PC-3 (cell line): ENCODE data around the gene CRISPLD2. TPM values are rescaled to one million over a fixed set of nuclear protein-coding genes. Genes with fewer than 3 reads are reported as not detected.

Experiments
- ATAC-seq: fragments of 200-7000 bp; cut with Tn5 transposase; 2 replicates; pipeline ENCODE4 v1.9.1; 2020; ENCODE audit warnings: mild to moderate bottlenecking, moderate library complexity
- BruUV-seq: library from RNA; stranded (reverse); fragments of 400-500 nt; replicated peaks from 2 replicates; lab custom pipeline; 2021; lab: Mats Ljungman, UMichigan
- CTCF ChIA-PET: fragments of 300-600 bp; sonication (Branson Sonifier 250); formaldehyde crosslinking; loops from one replicate; lab custom pipeline; 2022; ENCODE audit warnings: antibody characterized with exemption; lab: Charles Lee
- POLR2A ChIA-PET: fragments of 300-600 bp; sonication (Branson Sonifier 250); formaldehyde crosslinking; loops from one replicate; lab custom pipeline; 2022; ENCODE audit warnings: antibody characterized with exemption; ENCODE audit not compliant: unreplicated experiment; lab: Charles Lee
- DNase-seq: peaks from one replicate; pipeline ENCODE4 v3.0.0-alpha.2; 2015
- H2AFZ ChIP-seq: fragments of 300-600 bp; sonication (generic); 2 replicates; pipeline ENCODE4 v1.6.0; 2016; ENCODE audit warnings: antibody characterized with exemption, low read length
- H3F3A ChIP-seq: fragments of 300-600 bp; sonication (generic); one replicate; pipeline ENCODE4 v1.6.0; 2017; ENCODE audit warnings: antibody characterized with exemption, low read length, control low read depth, mild to moderate bottlenecking; ENCODE audit not compliant: unreplicated experiment
- H3K27ac ChIP-seq: fragments of 300-600 bp; sonication (generic); 2 replicates; pipeline ENCODE4 v1.5.1; 2016; ENCODE audit warnings: mild to moderate bottlenecking, low read length
- H3K27me3 ChIP-seq: fragments of 300-600 bp; sonication (generic); 2 replicates; pipeline ENCODE4 v1.6.1; 2016; ENCODE audit warnings: low read length, mixed read lengths
- H3K36me3 ChIP-seq: fragments of 300-600 bp; sonication (generic); 2 replicates; pipeline ENCODE4 v1.6.1; 2016; ENCODE audit warnings: low read depth, mixed run types, low read length, mixed read lengths
- H3K4me1 ChIP-seq: fragments of 300-600 bp; sonication (generic); 2 replicates; pipeline ENCODE4 v1.5.1; 2016; ENCODE audit warnings: low read length; ENCODE audit not compliant: insufficient read depth
- H3K4me2 ChIP-seq: fragments of 300-600 bp; sonication (generic); 2 replicates; pipeline ENCODE4 v1.6.0; 2016; ENCODE audit warnings: low read length
- H3K4me3 ChIP-seq: fragments of 300-600 bp; sonication (generic); 2 replicates; pipeline ENCODE4 v1.5.1; 2016; ENCODE audit warnings: mild to moderate bottlenecking, low read length, mixed read lengths
- H3K79me2 ChIP-seq: fragments of 300-600 bp; sonication (generic); 2 replicates; pipeline ENCODE4 v1.6.1; 2017; ENCODE audit warnings: low read length, mixed read lengths
- H3K9ac ChIP-seq: fragments of 300-600 bp; sonication (generic); 2 replicates; pipeline ENCODE4 v1.6.0; 2016; ENCODE audit warnings: mild to moderate bottlenecking, low read length
- H3K9me2 ChIP-seq: fragments of 300-600 bp; sonication (generic); replicated peaks from 2 replicates; pipeline ENCODE4 v1.6.1; 2016; ENCODE audit warnings: mixed run types, low read length, mixed read lengths
- H3K9me3 ChIP-seq: fragments of 300-600 bp; sonication (generic); 2 replicates; pipeline ENCODE4 v1.6.1; 2016; ENCODE audit warnings: low read length, mixed read lengths
- H4K20me1 ChIP-seq: fragments of 300-600 bp; sonication (generic); 2 replicates; pipeline ENCODE4 v1.6.1; 2016; ENCODE audit warnings: low read length, mixed read lengths
- EZH2 ChIP-seq: fragments of 300-600 bp; sonication (generic); IDR thresholded peaks from one replicate; pipeline ENCODE4 v1.6.1; 2017; ENCODE audit warnings: antibody characterized with exemption, mild to moderate bottlenecking, low read length; ENCODE audit not compliant: unreplicated experiment
- EZH2phosphoT487 ChIP-seq: fragments of 300-600 bp; sonication (generic); IDR thresholded peaks from 2 replicates; pipeline ENCODE4 v1.6.1; 2018; ENCODE audit warnings: mild to moderate bottlenecking, antibody characterized with exemption, low read length, borderline replicate concordance
- intact Hi-C: fragments of 100-400 bp; cut with micrococcal nuclease; formaldehyde crosslinking; loops from 2 replicates; pipeline ENCODE4 v1.9.0; 2023
- total RNA-seq: library from RNA; depleted of rRNA; stranded (reverse); fragments of >200 nt; gene quantifications from 2 replicates; pipeline ENCODE4 v1.2.3, GENCODE V29; 2014
- TF ChIP-seq, protein P1 (sequence below): fragments of 300-600 bp; sonication (generic); conservative IDR thresholded peaks from 2 replicates; pipeline ENCODE4 v1.5.1; 2017; ENCODE audit warnings: antibody characterized with exemption, low read depth, mild to moderate bottlenecking, low read length

CRISPLD2 gene
- total RNA-seq, 1 experiment from 2014 or later: 2.8 TPM

- H3K27ac ChIP-seq: no peak overlapping the region
- CTCF ChIA-PET: no interaction called here
Observed at GRCh38 chr16:84838383-84838948, 18.7 kb downstream of the CRISPLD2 start.

DNA sequence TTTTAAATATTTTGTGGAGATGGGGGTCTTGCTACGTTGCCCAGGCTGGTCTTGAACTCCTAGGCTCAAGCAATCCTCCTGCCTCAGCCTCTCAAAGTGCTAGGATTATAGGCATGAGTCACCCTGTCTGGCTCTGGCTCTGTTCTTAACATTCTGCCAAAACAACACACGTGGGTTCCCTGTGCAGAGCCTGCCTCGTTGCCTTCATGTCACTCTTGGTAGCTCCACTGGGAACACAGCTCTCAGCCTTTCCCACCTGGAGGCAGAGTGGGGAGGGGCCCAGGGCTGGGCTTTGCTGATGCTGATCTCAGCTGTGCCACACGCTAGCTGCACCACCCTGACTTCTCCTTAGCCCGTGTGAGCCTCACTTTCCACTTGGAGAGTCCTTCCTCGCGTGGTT lies 19.3 kb downstream of the CRISPLD2 start:
- DNase-seq: peak; percentile 32
- H3F3A ChIP-seq: no peaks in the 10 kb centered on the region
- H3K9me3 ChIP-seq: no peaks in the 10 kb centered on the region
- ChIA-PET CTCF (no interaction called here), POLR2A (no interaction called here)
- H3K9ac ChIP-seq: no peak overlapping the region
- H4K20me1 ChIP-seq: no peaks in the 10 kb centered on the region
- TF ChIP-seq, protein P1, sequence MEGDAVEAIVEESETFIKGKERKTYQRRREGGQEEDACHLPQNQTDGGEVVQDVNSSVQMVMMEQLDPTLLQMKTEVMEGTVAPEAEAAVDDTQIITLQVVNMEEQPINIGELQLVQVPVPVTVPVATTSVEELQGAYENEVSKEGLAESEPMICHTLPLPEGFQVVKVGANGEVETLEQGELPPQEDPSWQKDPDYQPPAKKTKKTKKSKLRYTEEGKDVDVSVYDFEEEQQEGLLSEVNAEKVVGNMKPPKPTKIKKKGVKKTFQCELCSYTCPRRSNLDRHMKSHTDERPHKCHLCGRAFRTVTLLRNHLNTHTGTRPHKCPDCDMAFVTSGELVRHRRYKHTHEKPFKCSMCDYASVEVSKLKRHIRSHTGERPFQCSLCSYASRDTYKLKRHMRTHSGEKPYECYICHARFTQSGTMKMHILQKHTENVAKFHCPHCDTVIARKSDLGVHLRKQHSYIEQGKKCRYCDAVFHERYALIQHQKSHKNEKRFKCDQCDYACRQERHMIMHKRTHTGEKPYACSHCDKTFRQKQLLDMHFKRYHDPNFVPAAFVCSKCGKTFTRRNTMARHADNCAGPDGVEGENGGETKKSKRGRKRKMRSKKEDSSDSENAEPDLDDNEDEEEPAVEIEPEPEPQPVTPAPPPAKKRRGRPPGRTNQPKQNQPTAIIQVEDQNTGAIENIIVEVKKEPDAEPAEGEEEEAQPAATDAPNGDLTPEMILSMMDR: no peak
- TF ChIP-seq EZH2: no peak
- TF ChIP-seq EZH2phosphoT487: no peak
- no peak overlapping the region for H3K4me2 ChIP-seq
- no peak overlapping the region for H3K27ac ChIP-seq
- H3K9me2 ChIP-seq: no peaks in the 10 kb centered on the region
- H2AFZ ChIP-seq: no peak overlapping the region
- H3K36me3 ChIP-seq: no peaks in the 10 kb centered on the region
- ATAC-seq: peak; percentile 32
- no peak overlapping the region for H3K4me3 ChIP-seq
- intact Hi-C loops: no loop called here
- H3K79me2 ChIP-seq: no peaks in the 10 kb centered on the region
- H3K4me1 ChIP-seq: peaks cover 23% of the 10 kb centered on the region
- BruUV-seq: no TSS peak
- no peaks in the 10 kb centered on the region for H3K27me3 ChIP-seq

More at GRCh38 chr16:84838383-84838948, 18.7 kb downstream of the CRISPLD2 start:
- Histone ChIP-seq H3F3A (no peaks in the 10 kb centered on the region), H4K20me1 (no peaks in the 10 kb centered on the region), H3K4me1 (peaks cover 23% of the 10 kb centered on the region), H3K4me2 (no peak overlapping the region), H3K27me3 (no peaks in the 10 kb centered on the region), H3K9me2 (no peaks in the 10 kb centered on the region), H3K4me3 (no peak overlapping the region), H2AFZ (no peak overlapping the region), H3K9me3 (no peaks in the 10 kb centered on the region), H3K9ac (no peak overlapping the region), H3K79me2 (no peaks in the 10 kb centered on the region), H3K36me3 (no peaks in the 10 kb centered on the region)
- intact Hi-C loops: no loop called here
- TF ChIP-seq, protein P1: no peak
- no peak for TF ChIP-seq EZH2
- TF ChIP-seq EZH2phosphoT487: no peak
- ATAC-seq: no peak; the same call in 1 of the 2 replicates
- peak; percentile 7 for DNase-seq
- POLR2A ChIA-PET: no interaction called here
- BruUV-seq: no TSS peak

DNA sequence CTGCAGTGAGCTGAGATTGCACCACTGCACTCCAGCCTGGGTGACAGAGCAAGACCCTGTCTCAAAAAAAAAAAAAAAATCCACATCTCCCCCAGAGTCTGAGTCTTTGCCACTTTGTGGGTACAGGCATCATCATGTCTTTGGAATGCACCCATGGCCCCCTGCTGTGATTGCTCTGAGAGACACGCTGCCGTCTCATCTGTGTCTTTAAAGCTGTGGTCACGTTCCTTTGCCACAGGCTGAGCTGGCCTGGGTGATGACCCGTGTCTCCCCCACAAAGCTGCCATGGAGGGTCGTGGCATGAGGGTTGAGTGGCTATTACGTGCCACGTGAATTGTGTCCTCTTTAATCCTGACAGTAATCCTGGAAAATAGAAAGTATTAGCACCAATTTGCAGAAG lies 20.2 kb downstream of the CRISPLD2 start:
- Histone ChIP-seq H3K79me2 (no peaks in the 10 kb centered on the region), H3F3A (no peaks in the 10 kb centered on the region), H3K4me3 (no peak overlapping the region), H3K36me3 (no peaks in the 10 kb centered on the region), H4K20me1 (no peaks in the 10 kb centered on the region), H3K27ac (no peak overlapping the region), H3K9ac (no peak overlapping the region), H3K4me2 (0 out of 2 replicates have a peak overlapping the region, but pooled peaks have one; percentile 5), H3K9me3 (no peaks in the 10 kb centered on the region), H2AFZ (no peak overlapping the region), H3K9me2 (no peaks in the 10 kb centered on the region), H3K4me1 (peaks cover 23% of the 10 kb centered on the region), H3K27me3 (no peaks in the 10 kb centered on the region)
- intact Hi-C loops: no loop called here
- no peak for TF ChIP-seq EZH2
- TF ChIP-seq, protein P1: no peak
- TF ChIP-seq EZH2phosphoT487: no peak
- DNase-seq: peak; percentile 50
- no TSS peak for BruUV-seq
- POLR2A ChIA-PET: no interaction called here
- CTCF ChIA-PET: interaction anchor here (0.6 kb wide), 1 partner anchor 11 kb away, joined by 3 read pairs; no protein-coding TSS in a partner anchor
- ATAC-seq: peak; percentile 16; the same call in 1 of the 2 replicates
